Mucosa of stomach (tissue), 1 donor: Measurements from ENCODE around the gene NKAIN1.
"Not testable (repeated sequence)": the region's sequence is repeated elsewhere in the genome, so short reads cannot be mapped to it uniquely, and the experiment has no call there.

Source experiments
- H3K27me3 ChIP-seq: one replicate; pipeline ENCODE4 v1.7.0; 2013; ENCODE audit warnings: mild to moderate bottlenecking, low read length; ENCODE audit not compliant: control insufficient read depth, insufficient read depth
- H3K36me3 ChIP-seq: one replicate; pipeline ENCODE4 v1.7.0; 2013; ENCODE audit warnings: low read length; ENCODE audit not compliant: control insufficient read depth, insufficient read depth
- H3K4me1 ChIP-seq: one replicate; pipeline ENCODE4 v1.7.0; 2013; ENCODE audit warnings: mild to moderate bottlenecking, low read length; ENCODE audit not compliant: control insufficient read depth, insufficient read depth
- H3K4me3 ChIP-seq: one replicate; pipeline ENCODE4 v1.7.0; 2013; ENCODE audit warnings: low read length
- H3K9ac ChIP-seq: one replicate; pipeline ENCODE4 v1.7.0; 2013; ENCODE audit warnings: mild to moderate bottlenecking, low read length, moderate library complexity
- H3K9me3 ChIP-seq: one replicate; pipeline ENCODE4 v1.7.0; 2013; ENCODE audit warnings: mild to moderate bottlenecking, low read length, moderate library complexity; ENCODE audit not compliant: control insufficient read depth
- donor health status: Pancreatic carcinoma.

NKAIN1 gene

DNA sequence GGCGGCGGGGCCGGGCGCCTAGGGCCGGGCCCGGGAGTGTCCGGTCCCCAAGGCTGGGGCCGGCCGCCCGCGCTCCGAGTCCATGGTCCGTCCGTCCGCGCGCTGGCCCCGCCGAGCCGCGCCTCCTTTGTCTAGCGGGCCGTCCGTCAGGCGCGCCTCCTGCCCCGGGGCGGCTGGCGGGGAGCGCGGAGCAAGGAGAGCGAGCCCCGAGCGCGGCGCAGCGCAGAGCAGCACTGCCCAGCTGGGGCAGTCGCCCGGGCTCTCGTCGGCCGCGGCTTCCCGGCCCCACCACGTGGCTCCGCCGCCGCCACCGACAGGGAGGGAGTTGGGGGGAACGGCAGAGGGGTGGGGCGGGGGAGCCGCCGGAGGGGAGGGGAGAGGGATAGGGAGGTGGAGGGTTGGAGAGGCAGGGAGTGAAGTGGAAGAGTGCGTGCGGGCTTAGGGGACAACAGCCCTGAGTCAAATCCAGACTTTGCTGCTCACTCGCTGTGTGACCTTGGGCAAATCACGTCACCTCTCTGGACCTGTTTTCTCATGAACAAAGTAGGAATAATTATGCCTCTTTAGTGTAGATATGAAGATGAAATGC lies at the start of gene NKAIN1:
Gene NKAIN1 (minus strand): TSS at position 235 of the 589 bp plus-strand sequence. CDS start 340 bp downstream, outside the sequence.
- Histone ChIP-seq H3K4me3 (no peak within 1 kb of the TSS), H3K36me3 (no peaks in the 10 kb centered on the region), H3K9me3 (no peaks in the 10 kb centered on the region), H3K4me1 (no peaks in the 10 kb centered on the region), H3K27me3 (peaks cover 50% of the 10 kb centered on the region), H3K9ac (no peak within 1 kb of the TSS)

- H3K27me3 ChIP-seq = no peaks in the 10 kb centered on the region
- H3K36me3 ChIP-seq = peaks cover 4% of the 10 kb centered on the region
- no peaks in the 10 kb centered on the region for H3K9me3 ChIP-seq
- no peaks in the 10 kb centered on the region for H3K4me1 ChIP-seq
- no peak overlapping the region for H3K9ac ChIP-seq
- H3K4me3 ChIP-seq = no peak overlapping the region
Measured at GRCh38 chr1:31289021-31289420, 49.3 kb upstream of the NKAIN1 start.

DNA sequence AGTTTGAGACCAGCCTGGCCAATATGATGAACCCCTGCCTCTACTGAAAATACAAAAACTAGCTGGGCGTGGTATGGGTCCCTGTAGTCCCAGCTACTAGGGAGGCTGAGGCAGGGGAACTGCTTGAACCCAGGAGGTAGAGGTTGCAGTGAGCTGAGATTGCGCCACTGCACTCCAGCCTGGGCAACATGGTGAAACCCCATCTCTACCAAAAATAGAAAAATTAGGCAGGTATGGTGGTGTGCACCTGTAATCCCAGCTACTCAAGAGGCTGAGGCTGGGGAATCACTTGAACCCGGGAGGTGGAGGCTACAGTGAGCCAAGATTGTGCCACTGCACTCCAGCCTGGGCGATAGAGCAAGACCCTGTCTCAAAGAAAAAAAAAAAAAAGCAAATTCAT lies 48.1 kb upstream of the NKAIN1 start:
- H3K36me3 ChIP-seq, H3K4me3 ChIP-seq, H3K4me1 ChIP-seq, H3K27me3 ChIP-seq, H3K9ac ChIP-seq, H3K9me3 ChIP-seq: not testable (repeated sequence)

DNA sequence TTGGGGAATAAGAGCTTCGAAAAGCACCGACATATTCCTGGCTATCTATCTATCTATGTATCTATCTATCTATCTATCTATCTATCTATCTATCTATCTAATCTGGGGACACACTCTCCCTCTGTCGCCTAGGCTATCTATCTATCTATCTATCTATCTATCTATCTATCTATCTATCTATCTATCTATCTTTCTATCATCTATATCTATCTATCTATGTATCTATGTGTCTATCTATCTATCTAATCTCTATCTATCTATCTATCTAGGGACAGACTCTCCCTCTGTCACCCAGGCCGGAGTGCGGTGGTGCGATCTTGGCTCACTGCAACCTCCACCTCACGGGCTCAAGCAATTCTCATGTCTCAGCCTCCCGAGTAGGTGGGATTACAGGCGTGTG lies 42.7 kb upstream of the NKAIN1 start:
- H3K36me3 ChIP-seq, H3K4me1 ChIP-seq, H3K9me3 ChIP-seq, H3K27me3 ChIP-seq, H3K4me3 ChIP-seq, H3K9ac ChIP-seq: not testable (repeated sequence)

DNA sequence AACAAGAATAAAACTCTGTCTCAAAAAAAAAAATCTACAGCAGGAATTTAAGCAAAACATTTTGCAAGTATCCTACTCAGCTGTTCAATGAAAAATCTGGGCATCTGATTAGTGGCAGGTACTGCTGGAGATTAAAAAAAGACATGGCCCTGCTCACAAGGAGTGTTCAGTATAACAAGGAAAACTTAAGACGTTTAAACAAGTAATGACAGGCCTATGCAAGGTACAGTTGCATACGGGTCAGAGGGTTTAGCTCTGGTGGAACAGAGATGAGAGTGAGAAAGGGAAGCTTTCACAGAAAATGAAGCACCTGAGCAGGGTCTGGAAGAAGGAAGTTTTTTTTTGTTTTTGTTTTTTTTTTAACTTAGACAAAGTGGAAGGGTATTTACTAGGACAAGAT lies 33.9 kb upstream of the NKAIN1 start:
- Histone ChIP-seq H3K36me3 (no peaks in the 10 kb centered on the region), H3K4me3 (no peak overlapping the region)

GRCh38 chr1:31272369-31272768 lies 32.7 kb upstream of the NKAIN1 start:
- Histone ChIP-seq H3K36me3 (no peaks in the 10 kb centered on the region), H3K4me3 (no peak overlapping the region), H3K9ac (no peak overlapping the region), H3K4me1 (no peaks in the 10 kb centered on the region), H3K9me3 (no peaks in the 10 kb centered on the region), H3K27me3 (no peaks in the 10 kb centered on the region)

More for the DNA sequence above, 33.9 kb upstream of the NKAIN1 start:
- Histone ChIP-seq H3K9ac (no peak overlapping the region), H3K27me3 (no peaks in the 10 kb centered on the region), H3K4me1 (no peaks in the 10 kb centered on the region), H3K9me3 (no peaks in the 10 kb centered on the region)

GRCh38 chr1:31266547-31266946 lies 26.9 kb upstream of the NKAIN1 start:
- H3K36me3 ChIP-seq = no peaks in the 10 kb centered on the region
- H3K9ac ChIP-seq = no peak overlapping the region
- no peaks in the 10 kb centered on the region for H3K9me3 ChIP-seq
- no peaks in the 10 kb centered on the region for H3K4me1 ChIP-seq
- H3K27me3 ChIP-seq = no peaks in the 10 kb centered on the region
- no peak overlapping the region for H3K4me3 ChIP-seq

- no peaks in the 10 kb centered on the region for H3K9me3 ChIP-seq
- no peaks in the 10 kb centered on the region for H3K4me1 ChIP-seq
- no peak overlapping the region for H3K4me3 ChIP-seq
- H3K27me3 ChIP-seq = no peaks in the 10 kb centered on the region
- H3K9ac ChIP-seq = no peak overlapping the region
- H3K36me3 ChIP-seq = no peaks in the 10 kb centered on the region
Measured at GRCh38 chr1:31264790-31265386, 25.2 kb upstream of the NKAIN1 start.

GRCh38 chr1:31263408-31263807 lies 23.7 kb upstream of the NKAIN1 start:
- H3K27me3 ChIP-seq = no peaks in the 10 kb centered on the region
- no peaks in the 10 kb centered on the region for H3K4me1 ChIP-seq
- H3K36me3 ChIP-seq = peaks cover 4% of the 10 kb centered on the region

DNA sequence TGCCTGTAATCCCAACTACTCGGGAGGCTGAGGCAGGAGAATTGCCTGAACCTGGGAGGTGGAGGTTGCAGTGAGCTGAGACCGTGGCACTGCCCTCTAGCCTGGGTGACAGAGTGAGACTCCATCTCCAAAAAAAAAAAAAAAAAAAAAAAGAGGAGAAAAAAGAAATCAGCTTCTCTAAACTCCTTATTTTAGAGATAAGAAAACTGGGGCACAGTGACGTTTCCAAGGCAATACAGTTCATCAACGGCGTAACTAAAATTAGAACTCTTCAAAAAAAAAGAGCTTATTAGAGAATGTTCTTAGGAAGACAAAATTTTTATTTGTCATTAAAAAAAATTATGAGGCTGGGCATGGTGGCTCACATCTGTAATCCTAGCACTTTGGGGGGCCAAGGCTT lies 22.7 kb upstream of the NKAIN1 start:
- not testable (repeated sequence) for H3K9ac ChIP-seq, H3K9me3 ChIP-seq, H3K4me1 ChIP-seq, H3K4me3 ChIP-seq, H3K27me3 ChIP-seq, H3K36me3 ChIP-seq

More at GRCh38 chr1:31263408-31263807, 23.7 kb upstream of the NKAIN1 start:
- H3K4me3 ChIP-seq = no peak overlapping the region
- H3K9me3 ChIP-seq = no peaks in the 10 kb centered on the region
- H3K9ac ChIP-seq = no peak overlapping the region

GRCh38 chr1:31261916-31262315 lies 22.2 kb upstream of the NKAIN1 start:
- Histone ChIP-seq H3K36me3 (peaks cover 4% of the 10 kb centered on the region), H3K9ac (no peak overlapping the region), H3K27me3 (no peaks in the 10 kb centered on the region), H3K9me3 (no peaks in the 10 kb centered on the region), H3K4me3 (no peak overlapping the region), H3K4me1 (no peaks in the 10 kb centered on the region)

- no peaks in the 10 kb centered on the region for H3K9me3 ChIP-seq
- no peaks in the 10 kb centered on the region for H3K27me3 ChIP-seq
- no peaks in the 10 kb centered on the region for H3K4me1 ChIP-seq
- H3K36me3 ChIP-seq = peaks cover 4% of the 10 kb centered on the region
- no peak overlapping the region for H3K9ac ChIP-seq
- no peak overlapping the region for H3K4me3 ChIP-seq
Measured at GRCh38 chr1:31259746-31260145, 20.1 kb upstream of the NKAIN1 start.

GRCh38 chr1:31258581-31258980 lies 18.9 kb upstream of the NKAIN1 start:
- Histone ChIP-seq H3K4me1 (no peaks in the 10 kb centered on the region), H3K4me3 (no peak overlapping the region), H3K36me3 (peaks cover 4% of the 10 kb centered on the region), H3K27me3 (no peaks in the 10 kb centered on the region), H3K9me3 (no peaks in the 10 kb centered on the region), H3K9ac (no peak overlapping the region)
